ENCODE measurements around the gene CDH20. TPM values are rescaled to one million over a fixed set of nuclear protein-coding genes. Genes with fewer than 3 reads are reported as not detected.

CDH20 gene
- total RNA-seq, 1 donor from 2014 or later, result 0.24 TPM

DNA sequence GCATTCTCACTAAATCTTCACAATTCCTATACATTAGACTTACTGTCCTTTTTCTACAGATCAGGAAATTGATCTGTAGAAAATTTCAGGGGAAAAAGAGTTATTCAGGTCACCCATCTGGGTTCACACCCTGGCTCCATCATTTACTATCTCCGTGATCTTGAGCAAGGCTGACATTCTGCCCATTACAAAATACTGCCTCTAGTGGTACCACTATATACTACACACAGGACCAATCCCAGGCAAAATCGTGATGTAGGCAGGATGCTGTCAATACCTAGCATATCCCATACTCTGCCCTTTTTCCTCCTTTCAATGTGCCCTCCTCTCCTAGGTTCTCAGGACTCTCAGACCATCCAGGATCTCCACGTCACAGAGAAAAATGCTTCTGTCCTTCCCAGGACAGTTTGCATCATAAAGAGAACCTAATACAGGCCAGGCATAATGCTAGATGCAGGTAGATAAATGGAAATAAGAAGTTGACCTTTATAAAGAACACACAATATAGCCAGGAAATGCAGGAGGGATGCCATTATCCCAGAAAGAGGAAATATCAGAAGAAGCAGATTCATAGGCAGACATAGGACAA, 101.9 kb downstream of the CDH20 start:
- H3K27me3 ChIP-seq (ENCODE audit: low read depth), result no peaks in the 10 kb centered on the region
- H3K4me1 ChIP-seq, result no peaks in the 10 kb centered on the region
- TF ChIP-seq, protein P1, sequence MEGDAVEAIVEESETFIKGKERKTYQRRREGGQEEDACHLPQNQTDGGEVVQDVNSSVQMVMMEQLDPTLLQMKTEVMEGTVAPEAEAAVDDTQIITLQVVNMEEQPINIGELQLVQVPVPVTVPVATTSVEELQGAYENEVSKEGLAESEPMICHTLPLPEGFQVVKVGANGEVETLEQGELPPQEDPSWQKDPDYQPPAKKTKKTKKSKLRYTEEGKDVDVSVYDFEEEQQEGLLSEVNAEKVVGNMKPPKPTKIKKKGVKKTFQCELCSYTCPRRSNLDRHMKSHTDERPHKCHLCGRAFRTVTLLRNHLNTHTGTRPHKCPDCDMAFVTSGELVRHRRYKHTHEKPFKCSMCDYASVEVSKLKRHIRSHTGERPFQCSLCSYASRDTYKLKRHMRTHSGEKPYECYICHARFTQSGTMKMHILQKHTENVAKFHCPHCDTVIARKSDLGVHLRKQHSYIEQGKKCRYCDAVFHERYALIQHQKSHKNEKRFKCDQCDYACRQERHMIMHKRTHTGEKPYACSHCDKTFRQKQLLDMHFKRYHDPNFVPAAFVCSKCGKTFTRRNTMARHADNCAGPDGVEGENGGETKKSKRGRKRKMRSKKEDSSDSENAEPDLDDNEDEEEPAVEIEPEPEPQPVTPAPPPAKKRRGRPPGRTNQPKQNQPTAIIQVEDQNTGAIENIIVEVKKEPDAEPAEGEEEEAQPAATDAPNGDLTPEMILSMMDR (IDR thresholded peaks at IDR 0.05), result peak; percentile 28
- H3K4me3 ChIP-seq, result no peak overlapping the region
- no peaks in the 10 kb centered on the region for H3K9me3 ChIP-seq
- DNase-seq (no peak), ATAC-seq (no peak)
- no peak overlapping the region for H3K27ac ChIP-seq
- intact Hi-C loops (cut with DNase I), result no loop called here
- no peaks in the 10 kb centered on the region for H3K36me3 ChIP-seq

DNA sequence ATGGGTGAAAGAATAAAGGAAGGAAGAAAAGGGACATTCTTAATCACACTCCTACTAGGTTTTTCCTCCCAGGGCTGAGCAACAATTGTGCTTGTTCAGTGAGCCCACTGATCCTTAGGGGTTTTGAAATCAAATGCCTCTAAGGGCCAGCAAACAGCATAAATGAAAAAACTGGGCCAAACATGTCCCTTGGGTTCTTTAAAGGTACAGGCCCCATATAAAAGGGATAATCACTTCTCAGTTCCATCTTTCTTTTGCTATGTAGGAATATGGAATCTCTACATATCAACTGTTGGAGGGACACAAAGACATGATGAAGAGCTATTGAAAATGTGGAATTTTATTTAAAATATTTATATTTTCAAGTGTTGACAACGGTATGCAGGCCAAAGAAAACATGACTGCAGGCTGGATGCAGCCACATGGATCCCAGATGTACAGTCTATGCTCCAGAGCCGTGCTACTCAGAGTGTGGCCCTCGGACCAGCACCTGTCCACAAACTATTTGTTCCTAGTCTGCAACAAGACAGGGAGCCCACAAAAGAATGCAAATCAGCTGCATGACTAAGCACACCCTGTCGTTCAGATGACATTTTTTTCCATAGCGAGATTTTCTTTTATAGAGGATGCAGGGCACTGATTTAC, 110.0 kb downstream of the CDH20 start:
- TF ChIP-seq, protein P1 (IDR thresholded peaks at IDR 0.05), result no peak
- ATAC-seq (no peak), DNase-seq (no peak)
- no peak overlapping the region for H3K4me3 ChIP-seq
- no peak overlapping the region for H3K27ac ChIP-seq
- no peaks in the 10 kb centered on the region for H3K9me3 ChIP-seq
- no peaks in the 10 kb centered on the region for H3K36me3 ChIP-seq
- no peaks in the 10 kb centered on the region for H3K4me1 ChIP-seq
- H3K27me3 ChIP-seq (ENCODE audit: low read depth), result no peaks in the 10 kb centered on the region
- intact Hi-C loops (cut with DNase I), result no loop called here

GRCh38 chr18:61448316-61448715, 115.1 kb downstream of the CDH20 start:
- Histone ChIP-seq H3K4me1 (no peaks in the 10 kb centered on the region), H3K36me3 (no peaks in the 10 kb centered on the region), H3K27ac (no peak overlapping the region), H3K27me3 (ENCODE audit: low read depth) (no peaks in the 10 kb centered on the region), H3K4me3 (no peak overlapping the region), H3K9me3 (no peaks in the 10 kb centered on the region)
- TF ChIP-seq, protein P1 (IDR thresholded peaks at IDR 0.05), result no peak
- intact Hi-C loops (cut with DNase I), result no loop called here
- no peak for ATAC-seq
- no peak for DNase-seq

GRCh38 chr18:61459896-61460648, 126.8 kb downstream of the CDH20 start:
- Histone ChIP-seq H3K27ac (no peak overlapping the region), H3K27me3 (ENCODE audit: low read depth) (no peaks in the 10 kb centered on the region), H3K4me1 (no peaks in the 10 kb centered on the region), H3K4me3 (no peak overlapping the region), H3K36me3 (no peaks in the 10 kb centered on the region), H3K9me3 (peaks cover 4% of the 10 kb centered on the region)
- TF ChIP-seq, protein P1 (IDR thresholded peaks at IDR 0.05), result no peak
- intact Hi-C loops (cut with DNase I), result no loop called here
- no peak for ATAC-seq
- no peak for DNase-seq

DNA sequence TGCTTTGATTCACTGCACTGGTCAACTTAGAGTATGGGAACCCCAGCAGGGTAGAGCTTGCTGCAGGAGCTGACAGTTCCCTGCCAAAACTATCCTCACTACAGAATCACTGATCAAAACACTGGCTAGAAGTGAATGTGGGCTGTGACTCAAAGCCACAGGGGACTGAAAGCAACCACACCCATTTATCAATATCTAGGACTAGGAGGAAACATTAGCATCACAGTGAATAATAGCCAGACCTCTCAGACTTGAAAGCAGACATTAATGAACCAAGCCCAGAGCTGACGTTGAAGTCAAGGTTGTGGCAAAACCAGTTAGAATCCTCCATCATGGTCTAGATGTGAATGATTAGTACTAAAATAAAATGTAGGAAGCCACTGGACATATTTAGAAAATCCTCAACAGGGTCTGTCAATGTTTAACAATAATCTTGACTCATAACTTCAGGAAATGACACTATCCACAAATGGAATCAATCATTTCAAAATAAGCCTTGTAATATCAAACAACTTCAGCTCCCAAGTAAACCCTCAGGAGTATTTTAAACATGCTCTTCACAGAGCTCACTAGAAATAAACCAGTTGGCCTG, 131.4 kb downstream of the CDH20 start:
- Histone ChIP-seq H3K9me3 (peaks cover 4% of the 10 kb centered on the region), H3K36me3 (no peaks in the 10 kb centered on the region), H3K4me3 (no peak overlapping the region), H3K4me1 (no peaks in the 10 kb centered on the region), H3K27me3 (ENCODE audit: low read depth) (no peaks in the 10 kb centered on the region), H3K27ac (no peak overlapping the region)
- intact Hi-C loops (cut with DNase I), result no loop called here
- DNase-seq, result no peak
- no peak for ATAC-seq
- TF ChIP-seq, protein P1 (IDR thresholded peaks at IDR 0.05), result no peak

Data from lower lobe of right lung (tissue), 2 donors.